ENCODE measurements around the gene MPDZ. TPM values are rescaled to one million over a fixed set of nuclear protein-coding genes. Genes with fewer than 3 reads are reported as not detected.

Gene MPDZ
- total and polyA plus RNA-seq, 2 of the 4 experiments (the other 2 are of a cell fraction): 18.8 to 39.3 TPM

DNA sequence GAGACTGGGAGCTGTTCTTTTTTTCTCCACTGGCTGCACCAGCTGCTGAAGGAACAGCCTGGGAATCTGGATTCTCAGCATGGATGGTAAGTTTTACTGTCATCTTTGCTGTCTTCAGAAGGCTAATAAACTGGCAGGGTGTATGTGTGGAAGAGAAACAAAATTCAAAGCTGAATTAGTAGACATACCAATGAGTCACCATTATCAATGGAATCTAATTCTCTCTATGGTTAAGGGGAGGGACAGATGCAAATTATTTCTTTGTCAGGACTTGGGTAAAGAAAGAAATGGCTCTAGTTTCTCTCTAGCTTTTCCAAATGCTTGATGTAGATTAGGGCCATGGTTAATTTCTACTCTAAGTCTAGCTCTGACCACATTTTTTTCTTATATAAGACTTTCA, 154.2 kb downstream of the MPDZ start:
- BruUV-seq (replicated peaks): no TSS peak
- Histone ChIP-seq H3K4ac (ENCODE audit: low read depth, low read length) (peak overlapping the region; percentile 22; the same call in 1 of the 2 replicates), H4K5ac (ENCODE audit: low read depth, low read length) (no peak overlapping the region), H3K27ac (ENCODE audit: insufficient read depth, low read length) (no peak overlapping the region), H3K23ac (ENCODE audit: low read depth, low read length) (peak overlapping the region; percentile 42; the same call in 1 of the 2 replicates), H2BK5ac (ENCODE audit: low read depth, low read length, poor library complexity, severe bottlenecking) (no peak overlapping the region), H3K18ac (ENCODE audit: low read depth, low read length) (no peak overlapping the region), H2BK120ac (ENCODE audit: low read depth, low read length) (peak overlapping the region; percentile 49), H2AK5ac (ENCODE audit: low read depth, low read length) (no peak overlapping the region), H2BK20ac (ENCODE audit: low read depth, low read length) (peak overlapping the region; percentile 41; the same call in 1 of the 2 replicates), H4K8ac (ENCODE audit: low read depth in 2 of 2, low read length in 2 of 2) (no peak overlapping the region), H4K91ac (ENCODE audit: insufficient read depth, low read depth, low read length) (peak overlapping the region; percentile 69), H3K14ac (replicated peaks; ENCODE audit: low read depth, low read length) (no peak overlapping the region; the same call in 1 of the 2 replicates), H2AK9ac (replicated peaks; ENCODE audit: low read depth, low read length, poor library complexity) (no peak overlapping the region), H3K9me1 (ENCODE audit: insufficient read depth, low read length) (peaks cover 3% of the 10 kb centered on the region; the same call in 1 of the 2 replicates), H3K9ac (ENCODE audit: low read depth, low read length) (no peak overlapping the region), H3K27me3 (ENCODE audit: control insufficient read depth, insufficient read depth, low read length) (no peaks in the 10 kb centered on the region), H3K4me3 (ENCODE audit: insufficient read depth, low read depth, low read length) (no peak overlapping the region), H3K4me2 (ENCODE audit: low read depth, low read length) (no peak overlapping the region), H3K56ac (ENCODE audit: extremely low read depth, insufficient read depth, low read length) (no peak overlapping the region), H3K79me1 (ENCODE audit: low read depth in 1 of 2, low read length in 2 of 2) (no peaks in the 10 kb centered on the region), H3K4me1 (ENCODE audit: control insufficient read depth, insufficient read depth, low read length) (peaks cover 3% of the 10 kb centered on the region; the same call in 1 of the 2 replicates), H3K9me3 (ENCODE audit: control insufficient read depth, insufficient read depth, low read length) (no peaks in the 10 kb centered on the region), H3K36me3 (ENCODE audit: control insufficient read depth, insufficient read depth, low read length) (peaks cover 20% of the 10 kb centered on the region), H2BK15ac (ENCODE audit: low read depth, low read length) (no peak overlapping the region), H4K20me1 (ENCODE audit: insufficient read depth, low read length) (no peaks in the 10 kb centered on the region), H2AFZ (replicated peaks; ENCODE audit: low read length, poor library complexity) (no peak overlapping the region)
- dilution Hi-C loops (cut with HindIII; ENCODE audit: low sequenced_read_pairs, unreplicated experiment) (no loop called here), intact Hi-C loops (cut with micrococcal nuclease) (loop anchor here (10.0 kb wide), 1 partner anchor 150 kb away; the partner anchor contains the start of gene MPDZ), in situ Hi-C loops (cut with MboI; ENCODE audit: low sequenced_read_pairs) (no loop called here)
- peak; percentile 8 for DNase-seq
- peak; percentile 59 for ATAC-seq (ENCODE audit: low read depth)
- ChIA-PET CTCF (interaction anchor here (0.6 kb wide), 1 partner anchor 15 kb away, joined by 3 read pairs; no protein-coding TSS in a partner anchor), POLR2A (ENCODE audit: unreplicated experiment) (no interaction called here)
- TF ChIP-seq FOS (IDR thresholded peaks at IDR 0.05; ENCODE audit: low read depth, low read length) (no peak), CEBPB (IDR thresholded peaks at IDR 0.05; ENCODE audit: low read depth, low read length) (no peak), SMC3 (IDR thresholded peaks at IDR 0.05; ENCODE audit: low read depth, low read length) (no peak), RFX5 (IDR thresholded peaks at IDR 0.05; ENCODE audit: low read depth, low read length) (no peak), CHD1 (IDR thresholded peaks at IDR 0.05; ENCODE audit: low read depth, low read length) (no peak), POLR2A (IDR thresholded peaks at IDR 0.05; ENCODE audit: low read depth, low read length) (no peak), RCOR1 (IDR thresholded peaks at IDR 0.05; ENCODE audit: insufficient replicate concordance, low read length) (no peak), BHLHE40 (IDR thresholded peaks at IDR 0.05; ENCODE audit: low read depth, low read length) (no peak), MAZ (IDR thresholded peaks at IDR 0.05; ENCODE audit: borderline replicate concordance, low read depth, low read length) (no peak)
- TF ChIP-seq, protein P1, sequence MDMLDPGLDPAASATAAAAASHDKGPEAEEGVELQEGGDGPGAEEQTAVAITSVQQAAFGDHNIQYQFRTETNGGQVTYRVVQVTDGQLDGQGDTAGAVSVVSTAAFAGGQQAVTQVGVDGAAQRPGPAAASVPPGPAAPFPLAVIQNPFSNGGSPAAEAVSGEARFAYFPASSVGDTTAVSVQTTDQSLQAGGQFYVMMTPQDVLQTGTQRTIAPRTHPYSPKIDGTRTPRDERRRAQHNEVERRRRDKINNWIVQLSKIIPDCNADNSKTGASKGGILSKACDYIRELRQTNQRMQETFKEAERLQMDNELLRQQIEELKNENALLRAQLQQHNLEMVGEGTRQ (IDR thresholded peaks at IDR 0.05; ENCODE audit: low read depth, low read length): no peak
- TF ChIP-seq, protein P2, sequence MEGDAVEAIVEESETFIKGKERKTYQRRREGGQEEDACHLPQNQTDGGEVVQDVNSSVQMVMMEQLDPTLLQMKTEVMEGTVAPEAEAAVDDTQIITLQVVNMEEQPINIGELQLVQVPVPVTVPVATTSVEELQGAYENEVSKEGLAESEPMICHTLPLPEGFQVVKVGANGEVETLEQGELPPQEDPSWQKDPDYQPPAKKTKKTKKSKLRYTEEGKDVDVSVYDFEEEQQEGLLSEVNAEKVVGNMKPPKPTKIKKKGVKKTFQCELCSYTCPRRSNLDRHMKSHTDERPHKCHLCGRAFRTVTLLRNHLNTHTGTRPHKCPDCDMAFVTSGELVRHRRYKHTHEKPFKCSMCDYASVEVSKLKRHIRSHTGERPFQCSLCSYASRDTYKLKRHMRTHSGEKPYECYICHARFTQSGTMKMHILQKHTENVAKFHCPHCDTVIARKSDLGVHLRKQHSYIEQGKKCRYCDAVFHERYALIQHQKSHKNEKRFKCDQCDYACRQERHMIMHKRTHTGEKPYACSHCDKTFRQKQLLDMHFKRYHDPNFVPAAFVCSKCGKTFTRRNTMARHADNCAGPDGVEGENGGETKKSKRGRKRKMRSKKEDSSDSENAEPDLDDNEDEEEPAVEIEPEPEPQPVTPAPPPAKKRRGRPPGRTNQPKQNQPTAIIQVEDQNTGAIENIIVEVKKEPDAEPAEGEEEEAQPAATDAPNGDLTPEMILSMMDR (conservative IDR thresholded peaks at IDR 0.05; ENCODE audit: low read depth, low read length): no peak
